ENCODE results near the gene AGAP1.
A peak's percentile ranks its signal among the peaks of the same experiment; 100 is the strongest.

AGAP1 gene

DNA sequence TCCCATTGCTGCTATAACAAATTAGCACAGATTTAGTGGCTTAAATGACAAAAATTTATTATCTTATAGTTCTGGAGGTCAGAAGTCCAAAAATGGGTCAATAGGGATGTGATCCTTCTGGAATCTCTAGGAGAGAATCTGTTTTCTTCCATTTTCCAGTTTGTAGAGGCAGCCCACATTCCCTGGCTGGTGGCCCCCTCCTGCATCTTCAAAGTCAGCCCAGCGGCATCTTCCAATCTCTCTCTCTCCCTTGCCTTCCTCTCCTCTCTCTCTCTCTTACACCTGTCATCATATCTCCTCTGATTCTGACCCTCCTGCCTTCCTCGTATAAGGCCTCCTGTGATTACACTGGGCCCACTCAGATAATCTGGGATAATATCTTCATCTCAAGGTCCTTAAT, 3.9 kb upstream of the AGAP1 start:
- no peak for DNase-seq (ENCODE audit: low spot score)

- DNase-seq (ENCODE audit: low spot score): no peak
Observed at GRCh38 chr2:235492850-235493344, 946 bp upstream of the AGAP1 start.

GRCh38 chr2:235493402-235493774, 455 bp upstream of the AGAP1 start:
- DNase-seq (ENCODE audit: low spot score): no peak

DNA sequence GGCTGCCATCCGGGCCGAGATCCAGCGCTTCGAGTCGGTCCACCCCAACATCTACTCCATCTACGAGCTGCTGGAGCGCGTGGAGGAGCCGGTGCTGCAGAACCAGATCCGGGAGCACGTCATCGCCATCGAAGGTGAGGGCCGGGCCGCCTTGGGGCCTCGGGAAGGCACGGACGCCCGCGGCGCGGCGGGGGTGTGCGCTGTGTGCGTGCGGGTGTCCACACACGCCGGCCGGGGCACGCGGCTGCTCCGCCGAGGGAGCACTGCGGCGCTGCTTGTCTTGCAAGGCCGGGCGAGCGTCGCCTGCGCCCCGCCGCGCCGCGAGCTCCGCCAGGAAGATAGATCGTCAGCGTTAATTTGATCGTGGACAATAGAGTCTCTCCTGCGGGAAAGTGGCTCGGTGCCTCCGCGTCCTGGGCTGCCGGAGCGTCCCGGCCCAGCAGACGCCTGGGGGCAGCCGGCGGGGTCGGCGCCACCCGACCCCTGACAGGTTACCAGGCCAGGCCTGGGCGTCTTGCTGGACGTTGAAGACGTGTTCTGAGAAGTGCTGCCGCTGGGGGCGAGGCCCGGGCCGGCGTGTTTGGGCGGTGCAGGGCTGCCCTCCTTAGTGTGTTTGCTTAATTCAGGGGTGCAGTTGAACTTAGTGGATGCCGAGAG, 1.0 kb downstream of the AGAP1 start:
- peak; percentile 54 for DNase-seq (ENCODE audit: low spot score)

GRCh38 chr2:235495373-235496238, 1.8 kb downstream of the AGAP1 start:
- peak; percentile 56 for DNase-seq (ENCODE audit: low spot score)

- DNase-seq (ENCODE audit: low spot score): peak; percentile 81
Observed at GRCh38 chr2:235496239-235496621, 2.4 kb downstream of the AGAP1 start.

- no peak for DNase-seq (ENCODE audit: low spot score)
Observed at GRCh38 chr2:235497096-235497495, 3.3 kb downstream of the AGAP1 start.

- DNase-seq (ENCODE audit: low spot score): peak; percentile 74
Observed at GRCh38 chr2:235498541-235498940, 4.7 kb downstream of the AGAP1 start.

DNA sequence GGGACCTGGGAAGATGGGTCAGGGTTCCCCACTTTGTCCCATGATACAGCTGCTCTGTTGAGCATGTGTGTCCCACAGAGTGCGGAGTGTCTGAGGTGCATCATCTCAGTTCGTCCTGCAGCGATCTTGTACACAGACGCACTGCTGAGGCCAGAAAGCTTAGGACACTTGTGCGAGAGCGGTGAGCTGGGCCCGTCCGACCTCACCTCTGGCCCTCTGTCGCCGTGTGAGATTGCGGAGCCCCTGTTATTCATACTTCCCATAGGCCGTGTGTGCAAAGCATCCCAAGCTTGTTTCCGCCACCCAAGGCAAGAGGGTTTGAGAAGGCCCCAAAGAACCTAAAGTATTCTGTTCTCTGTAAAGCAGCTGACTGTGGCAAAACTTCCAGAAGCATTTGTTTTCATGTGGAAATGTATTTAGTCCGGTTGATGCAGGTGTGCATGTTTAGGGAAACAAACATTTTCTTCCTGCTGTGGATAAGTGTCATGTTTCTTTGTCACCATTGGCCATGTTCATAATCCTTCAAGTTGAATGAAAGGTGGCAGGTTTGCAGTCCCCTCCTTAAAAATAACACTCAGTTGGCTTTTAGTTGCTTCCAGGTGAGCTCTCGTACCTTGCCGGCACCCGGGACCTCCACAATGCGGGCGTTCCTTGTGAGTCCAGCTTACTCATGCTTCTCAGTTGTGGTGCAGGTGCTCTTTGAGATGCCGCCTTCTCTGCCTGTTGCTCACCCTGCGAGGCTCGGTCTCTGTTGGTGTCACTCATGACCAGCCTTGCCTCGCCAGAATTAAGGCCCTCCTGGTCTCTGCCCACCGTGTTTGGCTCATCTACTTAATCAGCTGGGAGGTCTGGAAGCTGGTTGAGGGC, 5.3 kb downstream of the AGAP1 start:
- DNase-seq (ENCODE audit: low spot score): peak; percentile 26

GRCh38 chr2:235500110-235500760, 6.4 kb downstream of the AGAP1 start:
- DNase-seq (ENCODE audit: low spot score): no peak

- peak; percentile 65 for DNase-seq (ENCODE audit: low spot score)
Observed at GRCh38 chr2:235500761-235501672, 7.2 kb downstream of the AGAP1 start.

GRCh38 chr2:235501673-235502031, 7.8 kb downstream of the AGAP1 start:
- no peak for DNase-seq (ENCODE audit: low spot score)

GRCh38 chr2:235502336-235502735, 8.5 kb downstream of the AGAP1 start:
- no peak for DNase-seq (ENCODE audit: low spot score)

- DNase-seq (ENCODE audit: low spot score): no peak
Observed at GRCh38 chr2:235504441-235505180, 10.8 kb downstream of the AGAP1 start.

GRCh38 chr2:235505181-235505741, 11.4 kb downstream of the AGAP1 start:
- DNase-seq (ENCODE audit: low spot score): no peak

GRCh38 chr2:235506291-235506996, 12.6 kb downstream of the AGAP1 start:
- DNase-seq (ENCODE audit: low spot score): peak; percentile 23

- peak; percentile 28 for DNase-seq (ENCODE audit: low spot score)
Observed at GRCh38 chr2:235506997-235507615, 13.3 kb downstream of the AGAP1 start.

DNA sequence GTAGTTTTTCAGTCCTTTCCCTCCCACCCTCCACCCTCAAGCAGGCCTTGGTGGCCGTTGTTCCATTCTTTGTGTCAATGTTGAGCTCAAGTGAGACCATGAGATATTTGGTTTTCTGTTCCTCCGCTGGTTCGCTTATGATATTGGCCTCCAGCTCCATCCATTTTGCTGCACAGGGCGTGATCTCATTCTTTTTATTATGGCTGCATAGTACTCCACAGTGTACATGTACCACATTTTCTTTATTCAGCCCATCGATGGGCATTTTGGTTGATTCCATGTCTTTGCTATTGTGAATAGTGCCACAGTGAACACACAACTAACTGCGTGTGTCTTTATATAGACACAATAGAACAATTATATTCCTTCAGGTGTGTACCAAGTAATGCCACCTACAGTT, 14.1 kb downstream of the AGAP1 start:
- no peak for DNase-seq (ENCODE audit: low spot score)

Measured in kidney tubule cell (primary cell).